ENCODE data around the gene HDGFL3. TPM values are rescaled to one million over a fixed set of nuclear protein-coding genes. Genes with fewer than 3 reads are reported as not detected.

The HDGFL3 gene
- total and polyA plus RNA-seq, 2 donors from 2014 or later, result 13.9 to 40.1 TPM

DNA sequence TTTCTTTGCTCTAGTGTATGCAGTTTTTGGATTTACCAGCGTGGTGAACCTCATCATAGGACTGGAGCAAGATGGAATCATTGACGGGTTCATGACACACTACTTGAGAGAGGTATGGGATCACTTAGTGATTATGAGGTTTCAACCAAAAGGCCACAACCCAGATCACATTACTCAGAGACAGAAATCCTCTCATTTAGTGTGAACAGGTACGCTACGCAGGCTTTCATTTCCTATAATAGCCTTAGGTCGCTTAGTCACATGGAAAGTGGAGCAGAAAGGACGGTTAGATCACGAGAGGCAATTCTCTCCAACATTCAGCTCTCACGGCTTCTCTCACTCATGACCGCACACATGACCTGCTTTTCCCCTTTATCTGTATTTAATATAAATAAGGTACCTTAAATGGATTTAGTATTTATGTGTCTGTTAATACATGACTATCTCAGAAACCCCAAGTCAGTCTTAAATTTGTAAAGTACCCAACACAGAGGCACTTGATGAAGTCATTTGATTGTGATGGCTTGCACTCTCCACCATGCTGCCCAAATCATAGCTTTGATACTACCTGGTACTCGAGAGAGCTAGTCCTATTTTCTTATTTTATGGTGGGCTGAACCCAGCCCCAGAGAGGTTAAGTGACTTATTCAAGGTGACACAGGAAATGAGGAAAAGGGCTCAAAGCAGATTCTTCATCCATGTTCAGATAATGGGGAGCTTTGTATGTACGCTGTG lies 91.6 kb downstream of the HDGFL3 start:
- Histone ChIP-seq H3K27me3 (ENCODE audit: control insufficient read depth, insufficient read depth, low read length) (no peaks in the 10 kb centered on the region), H3K4me1 (ENCODE audit: control insufficient read depth in 2 of 3, insufficient read depth in 2 of 3, low read depth in 1 of 3, low read length in 3 of 3) (peaks cover 0 to 10% (median 0%) of the 10 kb centered on the region in 3 donors), H3K36me3 (ENCODE audit: control insufficient read depth in 2 of 3, insufficient read depth in 3 of 3, low read length in 3 of 3) (no peaks in the 10 kb centered on the region), H3K9ac (ENCODE audit: low read length in 3 of 3) (no peak overlapping the region), H3K4me3 (ENCODE audit: low read length in 3 of 3) (no peak overlapping the region), H3K9me3 (ENCODE audit: control insufficient read depth in 2 of 3, insufficient read depth in 1 of 3, low read length in 3 of 3) (no peaks in the 10 kb centered on the region), H3K27ac (ENCODE audit: low read depth in 2 of 2, low read length in 2 of 2) (no peak overlapping the region)
- DNase-seq, result no peak
- TF ChIP-seq, protein P1, sequence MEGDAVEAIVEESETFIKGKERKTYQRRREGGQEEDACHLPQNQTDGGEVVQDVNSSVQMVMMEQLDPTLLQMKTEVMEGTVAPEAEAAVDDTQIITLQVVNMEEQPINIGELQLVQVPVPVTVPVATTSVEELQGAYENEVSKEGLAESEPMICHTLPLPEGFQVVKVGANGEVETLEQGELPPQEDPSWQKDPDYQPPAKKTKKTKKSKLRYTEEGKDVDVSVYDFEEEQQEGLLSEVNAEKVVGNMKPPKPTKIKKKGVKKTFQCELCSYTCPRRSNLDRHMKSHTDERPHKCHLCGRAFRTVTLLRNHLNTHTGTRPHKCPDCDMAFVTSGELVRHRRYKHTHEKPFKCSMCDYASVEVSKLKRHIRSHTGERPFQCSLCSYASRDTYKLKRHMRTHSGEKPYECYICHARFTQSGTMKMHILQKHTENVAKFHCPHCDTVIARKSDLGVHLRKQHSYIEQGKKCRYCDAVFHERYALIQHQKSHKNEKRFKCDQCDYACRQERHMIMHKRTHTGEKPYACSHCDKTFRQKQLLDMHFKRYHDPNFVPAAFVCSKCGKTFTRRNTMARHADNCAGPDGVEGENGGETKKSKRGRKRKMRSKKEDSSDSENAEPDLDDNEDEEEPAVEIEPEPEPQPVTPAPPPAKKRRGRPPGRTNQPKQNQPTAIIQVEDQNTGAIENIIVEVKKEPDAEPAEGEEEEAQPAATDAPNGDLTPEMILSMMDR (IDR thresholded peaks at IDR 0.05; ENCODE audit: borderline replicate concordance, extremely low read depth, insufficient read depth), result no peak
- intact Hi-C loops (cut with DNase I), result no loop called here
- FAIRE-seq, result no peak

DNA sequence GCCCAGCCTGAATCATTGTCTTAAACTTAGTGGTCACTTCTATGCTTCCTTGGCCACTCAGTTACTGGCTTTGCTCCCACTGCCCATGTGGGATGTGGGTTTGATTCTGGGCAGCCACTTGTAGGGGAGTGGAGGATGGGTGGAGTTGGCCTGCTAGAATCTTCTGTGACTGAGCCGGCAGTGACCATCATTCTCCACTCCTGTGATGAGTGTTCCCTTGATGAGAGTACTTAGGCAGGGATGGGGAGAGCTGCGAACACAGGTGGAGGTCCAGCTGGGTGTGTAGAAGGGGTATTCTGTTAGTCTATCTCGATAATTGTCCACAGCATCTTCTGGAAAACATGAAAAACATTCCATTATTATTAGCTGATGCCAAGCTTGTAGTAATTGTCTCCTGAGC lies 92.2 kb downstream of the HDGFL3 start:
- no peak overlapping the region for H3K27ac ChIP-seq (ENCODE audit: low read depth in 2 of 2, low read length in 2 of 2)
- H3K4me3 ChIP-seq (ENCODE audit: low read length in 3 of 3), result no peak overlapping the region
- H3K27me3 ChIP-seq (ENCODE audit: control insufficient read depth, insufficient read depth, low read length), result no peaks in the 10 kb centered on the region
- intact Hi-C loops (cut with DNase I), result no loop called here
- FAIRE-seq, result no peak
- TF ChIP-seq, protein P1 (IDR thresholded peaks at IDR 0.05; ENCODE audit: borderline replicate concordance, extremely low read depth, insufficient read depth), result no peak
- no peaks in the 10 kb centered on the region for H3K36me3 ChIP-seq (ENCODE audit: control insufficient read depth in 2 of 3, insufficient read depth in 3 of 3, low read length in 3 of 3)
- DNase-seq, result no peak
- H3K9ac ChIP-seq (ENCODE audit: low read length in 3 of 3), result no peak overlapping the region
- H3K4me1 ChIP-seq (ENCODE audit: control insufficient read depth in 2 of 3, insufficient read depth in 2 of 3, low read depth in 1 of 3, low read length in 3 of 3), result peaks cover 0 to 10% (median 0%) of the 10 kb centered on the region in 3 donors
- H3K9me3 ChIP-seq (ENCODE audit: control insufficient read depth in 2 of 3, insufficient read depth in 1 of 3, low read length in 3 of 3), result no peaks in the 10 kb centered on the region

DNA sequence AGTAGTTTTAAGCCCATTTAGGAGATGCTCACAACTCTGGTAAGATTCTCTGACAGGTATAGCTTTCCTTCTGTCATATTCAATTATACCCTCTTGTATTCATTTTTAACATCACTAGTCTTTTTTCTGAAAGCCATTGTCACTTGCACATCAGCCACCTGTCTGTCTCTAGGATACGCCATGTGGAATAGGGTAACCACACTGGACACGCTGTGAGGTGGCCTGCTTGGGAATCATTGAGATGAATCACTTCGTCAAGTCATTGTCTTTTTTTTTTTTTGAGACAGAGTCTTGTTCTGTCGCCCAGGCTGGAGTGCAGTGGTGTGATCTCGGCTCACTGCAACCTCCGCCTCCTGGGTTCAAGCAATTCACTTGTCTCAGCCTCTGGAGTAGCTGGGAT lies 92.8 kb downstream of the HDGFL3 start:
- peaks cover 0 to 10% (median 0%) of the 10 kb centered on the region in 3 donors for H3K4me1 ChIP-seq (ENCODE audit: control insufficient read depth in 2 of 3, insufficient read depth in 2 of 3, low read depth in 1 of 3, low read length in 3 of 3)

More for the DNA sequence above, 92.8 kb downstream of the HDGFL3 start:
- FAIRE-seq (no peak), DNase-seq (no peak)
- Histone ChIP-seq H3K36me3 (ENCODE audit: control insufficient read depth in 2 of 3, insufficient read depth in 3 of 3, low read length in 3 of 3) (no peaks in the 10 kb centered on the region), H3K27ac (ENCODE audit: low read depth in 2 of 2, low read length in 2 of 2) (no peak overlapping the region), H3K27me3 (ENCODE audit: control insufficient read depth, insufficient read depth, low read length) (no peaks in the 10 kb centered on the region), H3K9ac (ENCODE audit: low read length in 3 of 3) (no peak overlapping the region), H3K4me3 (ENCODE audit: low read length in 3 of 3) (no peak overlapping the region), H3K9me3 (ENCODE audit: control insufficient read depth in 2 of 3, insufficient read depth in 1 of 3, low read length in 3 of 3) (no peaks in the 10 kb centered on the region)
- intact Hi-C loops (cut with DNase I), result no loop called here
- TF ChIP-seq, protein P1 (IDR thresholded peaks at IDR 0.05; ENCODE audit: borderline replicate concordance, extremely low read depth, insufficient read depth), result no peak

Measured in kidney (tissue), 14 donors.